ENCODE results near the gene SYNJ2.

DNA sequence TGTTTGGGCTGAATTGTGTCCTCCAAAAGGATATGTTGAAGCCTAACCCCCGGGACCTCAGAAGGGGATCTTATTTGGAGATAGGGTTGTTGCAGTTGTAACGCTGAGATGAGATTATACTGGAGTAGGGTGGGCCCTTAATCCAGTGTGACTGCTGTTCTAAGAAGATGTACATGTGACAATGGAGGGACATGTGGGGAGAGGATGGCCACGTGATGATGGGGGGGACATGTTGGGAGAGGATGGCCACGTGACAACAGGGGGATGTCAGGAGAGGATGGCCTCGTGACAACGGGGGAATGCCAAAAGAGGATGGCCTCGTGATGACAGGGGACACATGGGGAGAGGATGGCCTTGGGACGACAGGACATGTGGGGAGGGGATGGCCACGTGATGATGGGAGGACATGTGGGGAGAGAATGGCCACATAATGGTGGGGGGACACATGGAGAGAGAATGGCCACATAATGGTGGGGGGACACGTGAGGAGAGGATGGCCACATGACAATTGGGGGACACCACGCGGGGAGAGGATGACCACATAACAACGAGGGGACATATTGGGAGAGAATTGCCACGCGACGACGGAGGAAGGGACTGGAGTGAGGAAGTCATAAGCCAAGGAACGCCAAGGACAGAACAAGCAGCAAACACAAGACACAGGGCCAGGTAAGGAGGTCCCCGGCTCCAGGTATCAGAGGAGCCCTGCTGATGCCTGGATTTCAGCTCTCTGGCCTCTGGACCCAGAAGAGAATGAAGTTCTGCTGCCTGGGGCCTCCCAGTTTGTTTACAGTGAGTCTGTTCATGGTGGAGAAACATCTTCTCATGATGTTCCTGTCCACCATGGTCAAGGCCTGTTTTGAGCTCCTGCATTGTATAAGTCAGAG, 29.2 kb downstream of the SYNJ2 start:
- TF ChIP-seq, protein P1, sequence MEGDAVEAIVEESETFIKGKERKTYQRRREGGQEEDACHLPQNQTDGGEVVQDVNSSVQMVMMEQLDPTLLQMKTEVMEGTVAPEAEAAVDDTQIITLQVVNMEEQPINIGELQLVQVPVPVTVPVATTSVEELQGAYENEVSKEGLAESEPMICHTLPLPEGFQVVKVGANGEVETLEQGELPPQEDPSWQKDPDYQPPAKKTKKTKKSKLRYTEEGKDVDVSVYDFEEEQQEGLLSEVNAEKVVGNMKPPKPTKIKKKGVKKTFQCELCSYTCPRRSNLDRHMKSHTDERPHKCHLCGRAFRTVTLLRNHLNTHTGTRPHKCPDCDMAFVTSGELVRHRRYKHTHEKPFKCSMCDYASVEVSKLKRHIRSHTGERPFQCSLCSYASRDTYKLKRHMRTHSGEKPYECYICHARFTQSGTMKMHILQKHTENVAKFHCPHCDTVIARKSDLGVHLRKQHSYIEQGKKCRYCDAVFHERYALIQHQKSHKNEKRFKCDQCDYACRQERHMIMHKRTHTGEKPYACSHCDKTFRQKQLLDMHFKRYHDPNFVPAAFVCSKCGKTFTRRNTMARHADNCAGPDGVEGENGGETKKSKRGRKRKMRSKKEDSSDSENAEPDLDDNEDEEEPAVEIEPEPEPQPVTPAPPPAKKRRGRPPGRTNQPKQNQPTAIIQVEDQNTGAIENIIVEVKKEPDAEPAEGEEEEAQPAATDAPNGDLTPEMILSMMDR (conservative IDR thresholded peaks at IDR 0.05; ENCODE audit: low read depth in 2 of 2), result no peak
- TF ChIP-seq CREB1 (CRISPR knock-in tag; IDR thresholded peaks at IDR 0.05; ENCODE audit: low read depth) (no peak), EZH2 (IDR thresholded peaks at IDR 0.05; ENCODE audit: low read depth, unreplicated experiment) (no peak), JUNB (IDR thresholded peaks at IDR 0.05; ENCODE audit: unreplicated experiment) (no peak), POLR2AphosphoS5 (IDR thresholded peaks at IDR 0.05; ENCODE audit: low read depth) (no peak), ZNF114 (CRISPR knock-in tag; IDR thresholded peaks at IDR 0.05) (no peak), EZH2phosphoT487 (IDR thresholded peaks at IDR 0.05; ENCODE audit: unreplicated experiment) (no peak), STAT1 (IDR thresholded peaks at IDR 0.05; ENCODE audit: unreplicated experiment) (no peak), ZNF331 (CRISPR knock-in tag; IDR thresholded peaks at IDR 0.05; ENCODE audit: low read depth) (no peak), NANOG (IDR thresholded peaks at IDR 0.05; ENCODE audit: borderline replicate concordance) (no peak)
- TF ChIP-seq, protein P2, sequence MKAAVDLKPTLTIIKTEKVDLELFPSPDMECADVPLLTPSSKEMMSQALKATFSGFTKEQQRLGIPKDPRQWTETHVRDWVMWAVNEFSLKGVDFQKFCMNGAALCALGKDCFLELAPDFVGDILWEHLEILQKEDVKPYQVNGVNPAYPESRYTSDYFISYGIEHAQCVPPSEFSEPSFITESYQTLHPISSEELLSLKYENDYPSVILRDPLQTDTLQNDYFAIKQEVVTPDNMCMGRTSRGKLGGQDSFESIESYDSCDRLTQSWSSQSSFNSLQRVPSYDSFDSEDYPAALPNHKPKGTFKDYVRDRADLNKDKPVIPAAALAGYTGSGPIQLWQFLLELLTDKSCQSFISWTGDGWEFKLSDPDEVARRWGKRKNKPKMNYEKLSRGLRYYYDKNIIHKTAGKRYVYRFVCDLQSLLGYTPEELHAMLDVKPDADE (IDR thresholded peaks at IDR 0.05), result no peak
- TF ChIP-seq, protein P3, sequence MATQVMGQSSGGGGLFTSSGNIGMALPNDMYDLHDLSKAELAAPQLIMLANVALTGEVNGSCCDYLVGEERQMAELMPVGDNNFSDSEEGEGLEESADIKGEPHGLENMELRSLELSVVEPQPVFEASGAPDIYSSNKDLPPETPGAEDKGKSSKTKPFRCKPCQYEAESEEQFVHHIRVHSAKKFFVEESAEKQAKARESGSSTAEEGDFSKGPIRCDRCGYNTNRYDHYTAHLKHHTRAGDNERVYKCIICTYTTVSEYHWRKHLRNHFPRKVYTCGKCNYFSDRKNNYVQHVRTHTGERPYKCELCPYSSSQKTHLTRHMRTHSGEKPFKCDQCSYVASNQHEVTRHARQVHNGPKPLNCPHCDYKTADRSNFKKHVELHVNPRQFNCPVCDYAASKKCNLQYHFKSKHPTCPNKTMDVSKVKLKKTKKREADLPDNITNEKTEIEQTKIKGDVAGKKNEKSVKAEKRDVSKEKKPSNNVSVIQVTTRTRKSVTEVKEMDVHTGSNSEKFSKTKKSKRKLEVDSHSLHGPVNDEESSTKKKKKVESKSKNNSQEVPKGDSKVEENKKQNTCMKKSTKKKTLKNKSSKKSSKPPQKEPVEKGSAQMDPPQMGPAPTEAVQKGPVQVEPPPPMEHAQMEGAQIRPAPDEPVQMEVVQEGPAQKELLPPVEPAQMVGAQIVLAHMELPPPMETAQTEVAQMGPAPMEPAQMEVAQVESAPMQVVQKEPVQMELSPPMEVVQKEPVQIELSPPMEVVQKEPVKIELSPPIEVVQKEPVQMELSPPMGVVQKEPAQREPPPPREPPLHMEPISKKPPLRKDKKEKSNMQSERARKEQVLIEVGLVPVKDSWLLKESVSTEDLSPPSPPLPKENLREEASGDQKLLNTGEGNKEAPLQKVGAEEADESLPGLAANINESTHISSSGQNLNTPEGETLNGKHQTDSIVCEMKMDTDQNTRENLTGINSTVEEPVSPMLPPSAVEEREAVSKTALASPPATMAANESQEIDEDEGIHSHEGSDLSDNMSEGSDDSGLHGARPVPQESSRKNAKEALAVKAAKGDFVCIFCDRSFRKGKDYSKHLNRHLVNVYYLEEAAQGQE (IDR thresholded peaks at IDR 0.05; ENCODE audit: unreplicated experiment), result no peak
- TF ChIP-seq, protein P4, sequence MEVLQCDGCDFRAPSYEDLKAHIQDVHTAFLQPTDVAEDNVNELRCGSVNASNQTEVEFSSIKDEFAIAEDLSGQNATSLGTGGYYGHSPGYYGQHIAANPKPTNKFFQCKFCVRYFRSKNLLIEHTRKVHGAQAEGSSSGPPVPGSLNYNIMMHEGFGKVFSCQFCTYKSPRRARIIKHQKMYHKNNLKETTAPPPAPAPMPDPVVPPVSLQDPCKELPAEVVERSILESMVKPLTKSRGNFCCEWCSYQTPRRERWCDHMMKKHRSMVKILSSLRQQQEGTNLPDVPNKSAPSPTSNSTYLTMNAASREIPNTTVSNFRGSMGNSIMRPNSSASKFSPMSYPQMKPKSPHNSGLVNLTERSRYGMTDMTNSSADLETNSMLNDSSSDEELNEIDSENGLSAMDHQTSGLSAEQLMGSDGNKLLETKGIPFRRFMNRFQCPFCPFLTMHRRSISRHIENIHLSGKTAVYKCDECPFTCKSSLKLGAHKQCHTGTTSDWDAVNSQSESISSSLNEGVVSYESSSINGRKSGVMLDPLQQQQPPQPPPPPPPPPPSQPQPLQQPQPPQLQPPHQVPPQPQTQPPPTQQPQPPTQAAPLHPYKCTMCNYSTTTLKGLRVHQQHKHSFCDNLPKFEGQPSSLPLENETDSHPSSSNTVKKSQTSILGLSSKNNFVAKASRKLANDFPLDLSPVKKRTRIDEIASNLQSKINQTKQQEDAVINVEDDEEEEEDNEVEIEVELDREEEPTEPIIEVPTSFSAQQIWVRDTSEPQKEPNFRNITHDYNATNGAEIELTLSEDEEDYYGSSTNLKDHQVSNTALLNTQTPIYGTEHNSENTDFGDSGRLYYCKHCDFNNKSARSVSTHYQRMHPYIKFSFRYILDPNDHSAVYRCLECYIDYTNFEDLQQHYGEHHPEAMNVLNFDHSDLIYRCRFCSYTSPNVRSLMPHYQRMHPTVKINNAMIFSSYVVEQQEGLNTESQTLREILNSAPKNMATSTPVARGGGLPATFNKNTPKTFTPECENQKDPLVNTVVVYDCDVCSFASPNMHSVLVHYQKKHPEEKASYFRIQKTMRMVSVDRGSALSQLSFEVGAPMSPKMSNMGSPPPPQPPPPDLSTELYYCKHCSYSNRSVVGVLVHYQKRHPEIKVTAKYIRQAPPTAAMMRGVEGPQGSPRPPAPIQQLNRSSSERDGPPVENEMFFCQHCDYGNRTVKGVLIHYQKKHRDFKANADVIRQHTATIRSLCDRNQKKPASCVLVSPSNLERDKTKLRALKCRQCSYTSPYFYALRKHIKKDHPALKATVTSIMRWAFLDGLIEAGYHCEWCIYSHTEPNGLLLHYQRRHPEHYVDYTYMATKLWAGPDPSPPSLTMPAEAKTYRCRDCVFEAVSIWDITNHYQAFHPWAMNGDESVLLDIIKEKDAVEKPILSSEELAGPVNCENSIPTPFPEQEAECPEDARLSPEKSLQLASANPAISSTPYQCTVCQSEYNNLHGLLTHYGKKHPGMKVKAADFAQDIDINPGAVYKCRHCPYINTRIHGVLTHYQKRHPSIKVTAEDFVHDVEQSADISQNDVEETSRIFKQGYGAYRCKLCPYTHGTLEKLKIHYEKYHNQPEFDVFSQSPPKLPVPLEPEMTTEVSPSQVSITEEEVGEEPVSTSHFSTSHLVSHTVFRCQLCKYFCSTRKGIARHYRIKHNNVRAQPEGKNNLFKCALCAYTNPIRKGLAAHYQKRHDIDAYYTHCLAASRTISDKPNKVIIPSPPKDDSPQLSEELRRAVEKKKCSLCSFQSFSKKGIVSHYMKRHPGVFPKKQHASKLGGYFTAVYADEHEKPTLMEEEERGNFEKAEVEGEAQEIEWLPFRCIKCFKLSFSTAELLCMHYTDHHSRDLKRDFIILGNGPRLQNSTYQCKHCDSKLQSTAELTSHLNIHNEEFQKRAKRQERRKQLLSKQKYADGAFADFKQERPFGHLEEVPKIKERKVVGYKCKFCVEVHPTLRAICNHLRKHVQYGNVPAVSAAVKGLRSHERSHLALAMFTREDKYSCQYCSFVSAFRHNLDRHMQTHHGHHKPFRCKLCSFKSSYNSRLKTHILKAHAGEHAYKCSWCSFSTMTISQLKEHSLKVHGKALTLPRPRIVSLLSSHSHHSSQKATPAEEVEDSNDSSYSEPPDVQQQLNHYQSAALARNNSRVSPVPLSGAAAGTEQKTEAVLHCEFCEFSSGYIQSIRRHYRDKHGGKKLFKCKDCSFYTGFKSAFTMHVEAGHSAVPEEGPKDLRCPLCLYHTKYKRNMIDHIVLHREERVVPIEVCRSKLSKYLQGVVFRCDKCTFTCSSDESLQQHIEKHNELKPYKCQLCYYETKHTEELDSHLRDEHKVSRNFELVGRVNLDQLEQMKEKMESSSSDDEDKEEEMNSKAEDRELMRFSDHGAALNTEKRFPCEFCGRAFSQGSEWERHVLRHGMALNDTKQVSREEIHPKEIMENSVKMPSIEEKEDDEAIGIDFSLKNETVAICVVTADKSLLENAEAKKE (CRISPR knock-in tag; IDR thresholded peaks at IDR 0.05), result no peak

Data from GM23338 (cell line).